ENCODE results near the gene BTBD2. TPM values are rescaled to one million over a fixed set of nuclear protein-coding genes. Genes with fewer than 3 reads are reported as not detected.

BTBD2 gene
- total and polyA plus RNA-seq, 2 of the 13 experiments (the other 11 are each of a cell fraction or from before 2014, with no cell fraction given) = 28.1 to 45.3 TPM

GRCh38 chr19:1981253-1981652 is 34.3 kb downstream of the BTBD2 start (continued):
- TF ChIP-seq REPIN1 (CRISPR knock-in tag; IDR thresholded peaks at IDR 0.05; ENCODE audit: borderline replicate concordance, low read depth) (no peak), ZNF407 (CRISPR knock-in tag; IDR thresholded peaks at IDR 0.05; ENCODE audit: not compliant biosample characterization) (no peak), ATAD3A (CRISPR knock-in tag; IDR thresholded peaks at IDR 0.05) (no peak), PAXIP1 (CRISPR knock-in tag; conservative IDR thresholded peaks at IDR 0.05) (no peak), GZF1 (CRISPR knock-in tag; IDR thresholded peaks at IDR 0.05) (no peak), ZNF362 (CRISPR knock-in tag; IDR thresholded peaks at IDR 0.05; ENCODE audit: borderline replicate concordance) (no peak), ISL2 (CRISPR knock-in tag; IDR thresholded peaks at IDR 0.05) (no peak), BRF2 (CRISPR knock-in tag; IDR thresholded peaks at IDR 0.05) (no peak)
- TF ChIP-seq, protein P1, sequence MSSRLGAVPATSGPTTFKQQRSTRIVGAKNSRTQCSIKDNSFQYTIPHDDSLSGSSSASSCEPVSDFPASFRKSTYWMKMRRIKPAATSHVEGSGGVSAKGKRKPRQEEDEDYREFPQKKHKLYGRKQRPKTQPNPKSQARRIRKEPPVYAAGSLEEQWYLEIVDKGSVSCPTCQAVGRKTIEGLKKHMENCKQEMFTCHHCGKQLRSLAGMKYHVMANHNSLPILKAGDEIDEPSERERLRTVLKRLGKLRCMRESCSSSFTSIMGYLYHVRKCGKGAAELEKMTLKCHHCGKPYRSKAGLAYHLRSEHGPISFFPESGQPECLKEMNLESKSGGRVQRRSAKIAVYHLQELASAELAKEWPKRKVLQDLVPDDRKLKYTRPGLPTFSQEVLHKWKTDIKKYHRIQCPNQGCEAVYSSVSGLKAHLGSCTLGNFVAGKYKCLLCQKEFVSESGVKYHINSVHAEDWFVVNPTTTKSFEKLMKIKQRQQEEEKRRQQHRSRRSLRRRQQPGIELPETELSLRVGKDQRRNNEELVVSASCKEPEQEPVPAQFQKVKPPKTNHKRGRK (CRISPR knock-in tag; IDR thresholded peaks at IDR 0.05) = no peak

All from HepG2 (cell line).